ENCODE data around the gene IGF2R. TPM values are rescaled to one million over a fixed set of nuclear protein-coding genes. Genes with fewer than 3 reads are reported as not detected.

The IGF2R gene
- total RNA-seq, 1 experiment from 2014 or later: 92.2 TPM

- ChIA-PET CTCF (no interaction called here), POLR2A (no interaction called here)
- H3K27ac Mint-ChIP-seq (ENCODE audit: unreplicated experiment): no peak overlapping the region
- no peak overlapping the region for H3K4me3 Mint-ChIP-seq (ENCODE audit: unreplicated experiment)
- TF ChIP-seq CTCF (IDR thresholded peaks at IDR 0.05; ENCODE audit: insufficient read depth in 1 of 2, low read depth in 1 of 2, low read length in 1 of 2, severe bottlenecking in 1 of 2, unreplicated experiment in 1 of 2): no peak
- no TSS peak for BruUV-seq (replicated peaks)
- H3K4me1 Mint-ChIP-seq (ENCODE audit: low read depth, unreplicated experiment): no peaks in the 10 kb centered on the region
- intact Hi-C loops (cut with micrococcal nuclease; ENCODE audit: unreplicated experiment): no loop called here
- H3K36me3 ChIP-seq (ENCODE audit: control insufficient read depth, insufficient read depth, low read length): no peaks in the 10 kb centered on the region
- no peaks in the 10 kb centered on the region for H3K9me3 Mint-ChIP-seq (ENCODE audit: unreplicated experiment)
- H3K4me3 ChIP-seq (ENCODE audit: low read depth, low read length): no peak overlapping the region
- no peak for DNase-seq
- H3K27me3 Mint-ChIP-seq (ENCODE audit: insufficient read depth, unreplicated experiment): peaks cover 7% of the 10 kb centered on the region
- H3K9me3 ChIP-seq: no peaks in the 10 kb centered on the region
- H3K27me3 ChIP-seq (replicated peaks; ENCODE audit: control insufficient read depth, insufficient read depth, low read length): no peaks in the 10 kb centered on the region
- no peaks in the 10 kb centered on the region for H3K36me3 Mint-ChIP-seq (ENCODE audit: insufficient read depth, unreplicated experiment)
- no peaks in the 10 kb centered on the region for H3K4me1 ChIP-seq
Observed at GRCh38 chr6:159955945-159956361, 12.9 kb upstream of the IGF2R start.

DNA sequence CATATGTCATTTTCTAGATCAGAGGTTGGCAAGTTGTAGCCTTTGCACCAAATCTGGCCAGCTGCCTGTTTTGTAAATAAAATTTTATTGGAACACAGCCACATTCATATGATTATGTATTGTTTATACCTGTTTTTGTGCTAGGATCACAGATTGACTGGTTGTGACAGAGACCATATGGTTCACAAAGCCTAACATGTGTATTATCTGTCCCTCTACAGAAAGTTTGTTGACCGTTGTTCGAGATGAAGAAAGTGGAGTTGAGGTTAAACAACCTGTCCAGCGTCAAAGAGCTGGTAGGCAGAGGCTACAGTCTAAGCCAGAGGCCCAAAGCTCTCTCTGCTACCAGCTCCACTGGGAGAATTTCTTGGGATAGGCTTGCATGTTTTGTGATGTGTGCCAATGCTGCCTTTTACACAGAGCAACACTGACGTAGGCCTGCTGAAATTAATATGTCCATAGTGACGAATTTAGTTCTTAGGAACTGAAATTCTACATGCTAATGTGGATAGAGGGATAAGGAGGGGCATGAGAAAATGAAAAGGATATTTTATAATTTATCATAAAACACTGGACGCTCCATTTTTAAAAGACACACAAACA is 11.7 kb upstream of the IGF2R start:
- no peak for DNase-seq
- H3K27ac Mint-ChIP-seq (ENCODE audit: unreplicated experiment): no peak overlapping the region
- no peaks in the 10 kb centered on the region for H3K4me1 ChIP-seq
- no peaks in the 10 kb centered on the region for H3K36me3 Mint-ChIP-seq (ENCODE audit: insufficient read depth, unreplicated experiment)
- peaks cover 14% of the 10 kb centered on the region for H3K27me3 Mint-ChIP-seq (ENCODE audit: insufficient read depth, unreplicated experiment)
- no peaks in the 10 kb centered on the region for H3K9me3 ChIP-seq
- TF ChIP-seq CTCF (IDR thresholded peaks at IDR 0.05; ENCODE audit: insufficient read depth in 1 of 2, low read depth in 1 of 2, low read length in 1 of 2, severe bottlenecking in 1 of 2, unreplicated experiment in 1 of 2): no peak
- H3K4me1 Mint-ChIP-seq (ENCODE audit: low read depth, unreplicated experiment): no peaks in the 10 kb centered on the region
- H3K27me3 ChIP-seq (replicated peaks; ENCODE audit: control insufficient read depth, insufficient read depth, low read length): no peaks in the 10 kb centered on the region
- no peak overlapping the region for H3K4me3 Mint-ChIP-seq (ENCODE audit: unreplicated experiment)
- ChIA-PET CTCF (interaction anchor here (0.6 kb wide), 1 partner anchor 79 kb away, joined by 6 read pairs; no protein-coding TSS in a partner anchor), POLR2A (no interaction called here)
- intact Hi-C loops (cut with micrococcal nuclease; ENCODE audit: unreplicated experiment): no loop called here
- no TSS peak for BruUV-seq (replicated peaks)
- no peaks in the 10 kb centered on the region for H3K9me3 Mint-ChIP-seq (ENCODE audit: unreplicated experiment)
- H3K4me3 ChIP-seq (ENCODE audit: low read depth, low read length): no peak overlapping the region
- no peaks in the 10 kb centered on the region for H3K36me3 ChIP-seq (ENCODE audit: control insufficient read depth, insufficient read depth, low read length)

DNA sequence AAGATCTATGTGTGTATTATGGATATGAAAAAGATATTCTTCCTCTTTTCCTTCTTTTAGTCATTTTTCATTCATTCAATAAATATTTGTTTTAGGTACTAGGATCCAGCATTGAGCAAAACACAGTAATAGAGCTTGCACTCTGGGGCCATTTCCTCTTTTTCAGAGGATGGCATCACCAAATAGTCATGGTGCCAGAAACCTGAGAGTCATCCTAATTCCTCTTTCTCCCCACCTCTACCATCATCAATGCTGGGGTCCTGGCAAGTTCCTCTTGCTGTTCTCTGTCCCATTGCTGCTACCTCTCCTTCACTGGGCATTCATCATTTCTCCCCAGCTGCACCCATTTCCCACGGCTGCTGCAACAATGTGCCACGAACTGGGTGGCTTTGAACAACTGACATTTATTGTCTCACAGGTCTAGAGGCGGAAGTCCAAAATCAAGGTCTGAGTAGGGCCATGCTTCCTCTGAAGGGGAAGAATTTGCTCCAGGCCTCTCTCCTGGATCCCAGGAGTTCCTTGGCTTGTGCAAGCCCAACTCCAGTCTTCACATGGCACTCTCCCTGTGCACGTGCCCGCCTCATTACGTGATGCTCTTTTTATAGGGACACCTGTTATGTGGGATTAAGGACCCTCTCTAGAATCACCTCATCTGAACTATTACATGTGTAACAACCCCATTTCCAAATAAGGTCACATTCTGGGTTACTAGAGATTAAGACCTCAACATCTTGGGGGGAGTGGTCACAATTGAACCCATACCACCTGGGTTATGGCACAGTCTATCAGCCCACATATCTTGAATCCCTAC is 9.5 kb upstream of the IGF2R start:
- H3K9me3 ChIP-seq: no peaks in the 10 kb centered on the region
- Mint-ChIP-seq H3K9me3 (ENCODE audit: unreplicated experiment) (no peaks in the 10 kb centered on the region), H3K27ac (ENCODE audit: unreplicated experiment) (no peak overlapping the region), H3K36me3 (ENCODE audit: insufficient read depth, unreplicated experiment) (no peaks in the 10 kb centered on the region), H3K4me1 (ENCODE audit: low read depth, unreplicated experiment) (no peaks in the 10 kb centered on the region), H3K27me3 (ENCODE audit: insufficient read depth, unreplicated experiment) (peaks cover 17% of the 10 kb centered on the region), H3K4me3 (ENCODE audit: unreplicated experiment) (no peak overlapping the region)
- H3K4me1 ChIP-seq: no peaks in the 10 kb centered on the region
- no peak overlapping the region for H3K4me3 ChIP-seq (ENCODE audit: low read depth, low read length)
- intact Hi-C loops (cut with micrococcal nuclease; ENCODE audit: unreplicated experiment): no loop called here
- no peaks in the 10 kb centered on the region for H3K36me3 ChIP-seq (ENCODE audit: control insufficient read depth, insufficient read depth, low read length)
- BruUV-seq (replicated peaks): no TSS peak
- POLR2A ChIA-PET: no interaction called here
- DNase-seq: no peak
- TF ChIP-seq CTCF (IDR thresholded peaks at IDR 0.05; ENCODE audit: insufficient read depth in 1 of 2, low read depth in 1 of 2, low read length in 1 of 2, severe bottlenecking in 1 of 2, unreplicated experiment in 1 of 2): no peak
- CTCF ChIA-PET: interaction anchor here (0.6 kb wide), 1 partner anchor 424 kb away, joined by 3 read pairs; no protein-coding TSS in a partner anchor
- no peaks in the 10 kb centered on the region for H3K27me3 ChIP-seq (replicated peaks; ENCODE audit: control insufficient read depth, insufficient read depth, low read length)
